ENCODE data around the gene KCNC1. TPM values are rescaled to one million over a fixed set of nuclear protein-coding genes. Genes with fewer than 3 reads are reported as not detected.

KCNC1 gene
- total and polyA plus RNA-seq, 9 of the 15 experiments (the other 6 are each of a cell fraction or from before 2014, with no cell fraction given) = 0.05 to 0.08 TPM; not detected in 7

GRCh38 chr11:17734986-17735817 lies 621 bp downstream of the KCNC1 start (continued):
- TF ChIP-seq REST (IDR thresholded peaks at IDR 0.05; ENCODE audit: borderline replicate concordance) = peak; percentile 96
- TF ChIP-seq REST (CRISPR knock-in tag; IDR thresholded peaks at IDR 0.05; ENCODE audit: low read depth) = peak; percentile 92
- no peak for TF ChIP-seq FOXJ2 (tag; IDR thresholded peaks at IDR 0.05)
- 0 out of 2 replicates have a peak, but pooled peaks have one; percentile 23 for TF ChIP-seq ZBTB33 (CRISPR knock-in tag; IDR thresholded peaks at IDR 0.05)
- TF ChIP-seq FOXK2 (conservative IDR thresholded peaks at IDR 0.05 in 1 of 2, IDR thresholded peaks at IDR 0.05 in 1 of 2; ENCODE audit: low read depth in 2 of 2) = no peak
- no peak for TF ChIP-seq PHB (CRISPR knock-in tag; IDR thresholded peaks at IDR 0.05)
- TF ChIP-seq HMGN3 (IDR thresholded peaks at IDR 0.05; ENCODE audit: borderline replicate concordance, extremely low read depth, insufficient read length, low read depth, low read length) = no peak
- no peak for TF ChIP-seq ZNF3 (CRISPR knock-in tag; IDR thresholded peaks at IDR 0.05)
- TF ChIP-seq ZNF280A (IDR thresholded peaks at IDR 0.05; ENCODE audit: low read depth, partially characterized antibody) = no peak
- peak; percentile 78; the same call in 1 of the 2 replicates for TF ChIP-seq EHMT2 (IDR thresholded peaks at IDR 0.05)
- no peak for TF ChIP-seq MECOM (CRISPR knock-in tag; IDR thresholded peaks at IDR 0.05)
- no peak for TF ChIP-seq RUNX1 (IDR thresholded peaks at IDR 0.05; ENCODE audit: low read depth)
- no peak for TF ChIP-seq ZNF444 (CRISPR knock-in tag; IDR thresholded peaks at IDR 0.05)

Data from K562 (cell line).